ENCODE data around the gene LUC7L3.

- TF ChIP-seq ATF2 (IDR thresholded peaks at IDR 0.05; ENCODE audit: low read length) = no peak
- TF ChIP-seq CTCF (IDR thresholded peaks at IDR 0.05 in 2 of 3, conservative IDR thresholded peaks at IDR 0.05 in 1 of 3; ENCODE audit: control insufficient read depth in 2 of 3, extremely low read depth in 1 of 3, insufficient read depth in 1 of 3, low read depth in 3 of 3, low read length in 3 of 3) = no peak
- no peak for TF ChIP-seq ZBTB40 (IDR thresholded peaks at IDR 0.05; ENCODE audit: borderline replicate concordance)
- TF ChIP-seq SMAD1 (IDR thresholded peaks at IDR 0.05; ENCODE audit: low read depth, partially characterized antibody) = no peak
- no peak for TF ChIP-seq PAX5 (IDR thresholded peaks at IDR 0.05; ENCODE audit: borderline replicate concordance, low read depth, low read length)
- TF ChIP-seq CREB1 (IDR thresholded peaks at IDR 0.05; ENCODE audit: low read depth) = no peak
- TF ChIP-seq MXI1 (IDR thresholded peaks at IDR 0.05; ENCODE audit: low read depth, low read length) = no peak
- no peak for TF ChIP-seq EZH2 (IDR thresholded peaks at IDR 0.05; ENCODE audit: borderline replicate concordance, control insufficient read depth, low read depth, low read length)
- TF ChIP-seq POU2F2 (IDR thresholded peaks at IDR 0.05; ENCODE audit: borderline replicate concordance, low read depth, low read length) = no peak
- TF ChIP-seq SUZ12 (IDR thresholded peaks at IDR 0.05; ENCODE audit: unreplicated experiment) = no peak
- no peak for TF ChIP-seq HDAC6 (IDR thresholded peaks at IDR 0.05; ENCODE audit: unreplicated experiment)
Measured at GRCh38 chr17:50765454-50766221, 46.2 kb downstream of the LUC7L3 start.

All from GM12878 (cell line).